Activated CD4-positive, alpha-beta T cell treated with anti-CD3 and anti-CD28 coated beads, Interleukin-2, amount 50 U/mL, for 1 hour (primary cell): ENCODE data around the gene ADCY5.

Source experiments
- DNase-seq: peaks from one replicate; pipeline ENCODE4 v3.0.0-alpha.2; 2020

The ADCY5 gene

GRCh38 chr3:123384256-123384655 is 64.6 kb downstream of the ADCY5 start:
- DNase-seq = no peak

- DNase-seq = no peak
Measured at GRCh38 chr3:123383091-123384053, 65.5 kb downstream of the ADCY5 start.

GRCh38 chr3:123380261-123380660 is 68.6 kb downstream of the ADCY5 start:
- DNase-seq = no peak

GRCh38 chr3:123379041-123379830 is 69.7 kb downstream of the ADCY5 start:
- no peak for DNase-seq

- DNase-seq = no peak
Measured at GRCh38 chr3:123378409-123378915, 70.4 kb downstream of the ADCY5 start.

- no peak for DNase-seq
Measured at GRCh38 chr3:123377243-123377740, 71.6 kb downstream of the ADCY5 start.

GRCh38 chr3:123376451-123377242 is 72.2 kb downstream of the ADCY5 start:
- no peak for DNase-seq

GRCh38 chr3:123375014-123375940 is 73.6 kb downstream of the ADCY5 start:
- DNase-seq = no peak

- DNase-seq = no peak
Measured at GRCh38 chr3:123374016-123374415, 74.9 kb downstream of the ADCY5 start.

GRCh38 chr3:123373474-123373987 is 75.4 kb downstream of the ADCY5 start:
- no peak for DNase-seq

- DNase-seq = no peak
Measured at GRCh38 chr3:123372686-123373473, 76.0 kb downstream of the ADCY5 start.

GRCh38 chr3:123371859-123372685 is 76.8 kb downstream of the ADCY5 start:
- DNase-seq = no peak

- no peak for DNase-seq
Measured at GRCh38 chr3:123371426-123371825, 77.5 kb downstream of the ADCY5 start.

- no peak for DNase-seq
Measured at GRCh38 chr3:123370819-123371218, 78.1 kb downstream of the ADCY5 start.

GRCh38 chr3:123369085-123369484 is 79.8 kb downstream of the ADCY5 start:
- DNase-seq = no peak

- no peak for DNase-seq
Measured at GRCh38 chr3:123367467-123368154, 81.3 kb downstream of the ADCY5 start.

GRCh38 chr3:123365450-123366143 is 83.3 kb downstream of the ADCY5 start:
- DNase-seq = no peak

- no peak for DNase-seq
Measured at GRCh38 chr3:123361071-123361470, 87.8 kb downstream of the ADCY5 start.
